ENCODE data around the gene ASH1L.

ASH1L gene

GRCh38 chr1:155301342-155301841 lies 261.2 kb downstream of the ASH1L start, which contains the start of gene PKLR:
Gene PKLR (minus strand): TSS chr1:155301438. CDS start chr1:155301395, 43 bp downstream.
- H3K4me3 ChIP-seq (ENCODE audit: low read depth, low read length) = no peak within 1 kb of the TSS
- DNase-seq (ENCODE audit: low read depth) = no peak
- TF ChIP-seq CTCF (IDR thresholded peaks at IDR 0.05; ENCODE audit: insufficient read depth, low read depth, low read length, missing control alignments) = no peak

- H3K4me3 ChIP-seq (ENCODE audit: low read depth, low read length) = no peak overlapping the region
- no peak for TF ChIP-seq CTCF (IDR thresholded peaks at IDR 0.05; ENCODE audit: insufficient read depth, low read depth, low read length, missing control alignments)
- no peak for DNase-seq (ENCODE audit: low read depth)
These were observed 261.9 kb downstream of the ASH1L start for GRCh38 chr1:155300553-155301329.

- H3K4me3 ChIP-seq (ENCODE audit: low read depth, low read length) = no peak overlapping the region
- DNase-seq (ENCODE audit: low read depth) = no peak
- no peak for TF ChIP-seq CTCF (IDR thresholded peaks at IDR 0.05; ENCODE audit: insufficient read depth, low read depth, low read length, missing control alignments)
These were observed 262.6 kb downstream of the ASH1L start for GRCh38 chr1:155300024-155300423.

- no peak overlapping the region for H3K4me3 ChIP-seq (ENCODE audit: low read depth, low read length)
- no peak for TF ChIP-seq CTCF (IDR thresholded peaks at IDR 0.05; ENCODE audit: insufficient read depth, low read depth, low read length, missing control alignments)
- DNase-seq (ENCODE audit: low read depth) = peak; percentile 31
These were observed 265.2 kb downstream of the ASH1L start for GRCh38 chr1:155297384-155297783.

- no peak for DNase-seq (ENCODE audit: low read depth)
- no peak for TF ChIP-seq CTCF (IDR thresholded peaks at IDR 0.05; ENCODE audit: insufficient read depth, low read depth, low read length, missing control alignments)
These were observed 265.9 kb downstream of the ASH1L start for GRCh38 chr1:155296661-155297060.

GRCh38 chr1:155295942-155296267 lies 266.7 kb downstream of the ASH1L start:
- DNase-seq (ENCODE audit: low read depth) = no peak
- no peak for TF ChIP-seq CTCF (IDR thresholded peaks at IDR 0.05; ENCODE audit: insufficient read depth, low read depth, low read length, missing control alignments)
- no peak overlapping the region for H3K4me3 ChIP-seq (ENCODE audit: low read depth, low read length)

More at GRCh38 chr1:155296661-155297060, 265.9 kb downstream of the ASH1L start:
- no peak overlapping the region for H3K4me3 ChIP-seq (ENCODE audit: low read depth, low read length)
